SK-N-SH (cell line): ENCODE measurements around the gene TP53BP1. TPM values are rescaled to one million over a fixed set of nuclear protein-coding genes. Genes with fewer than 3 reads are reported as not detected.
A peak's percentile ranks its signal among the peaks of the same experiment; 100 is the strongest.

Experiments
- CTCF ChIA-PET: fragments of 300-600, 350-600 bp; formaldehyde crosslinking; extraction: SDS; loops from one replicate; lab custom pipeline; 2021; lab: Yijun Ruan, JAX
- POLR2A ChIA-PET: fragments of 350-600 bp; sonication (Branson Sonifier 250); formaldehyde crosslinking; extraction: SDS; loops from one replicate; lab custom pipeline; 2020; ENCODE audit warnings: antibody characterized with exemption, inconsistent platforms; lab: Yijun Ruan, JAX
- DNase-seq: peaks from one replicate; pipeline ENCODE4 v3.0.0; 2012
- H2AFZ ChIP-seq: fragments of 200-600 bp; sonication (generic); 2 replicates; pipeline ENCODE4 v1.8.1; 2016; ENCODE audit warnings: antibody characterized with exemption, mild to moderate bottlenecking, low read depth
- H3F3A ChIP-seq: fragments of 200-600 bp; sonication (generic); replicated peaks from 2 replicates; pipeline ENCODE3; 2016; ENCODE audit warnings: antibody characterized with exemption, mild to moderate bottlenecking; ENCODE audit not compliant: insufficient read depth
- H3K27ac ChIP-seq, 2 experiments: fragments of 200-500 bp in 1 of 2; fragments of 200-600 bp in 1 of 2; sonication (Bioruptor generic) in 1 of 2; sonication (generic), shearing (Covaris generic) in 1 of 2; 2 replicates each; pipeline versions ENCODE4 v1.5.1 to v1.6.1; 2014 to 2016; ENCODE audit warnings: low read depth in 2 of 2, inconsistent platforms in 1 of 2, low read length in 1 of 2, mild to moderate bottlenecking in 1 of 2, mixed read lengths in 1 of 2
- H3K27me3 ChIP-seq: fragments of 200-600 bp; sonication (generic), shearing (Covaris generic); 2 replicates; pipeline ENCODE4 v1.6.1; 2016; ENCODE audit warnings: mixed run types; ENCODE audit not compliant: insufficient read depth
- H3K36me3 ChIP-seq, 2 experiments: fragments of 200-500 bp in 1 of 2; fragments of 200-600 bp in 1 of 2; sonication (Bioruptor generic) in 1 of 2; sonication (generic) in 1 of 2; replicated peaks in 1 of 2; 2 replicates each; pipeline versions ENCODE3 to v1.5.1; 2014 to 2016; ENCODE audit warnings: low read length in 1 of 2, mild to moderate bottlenecking in 1 of 2; ENCODE audit not compliant: insufficient read depth in 2 of 2, control insufficient read depth in 1 of 2
- H3K4me1 ChIP-seq, 2 experiments: fragments of 200-500 bp in 1 of 2; fragments of 200-600 bp in 1 of 2; sonication (Bioruptor generic) in 1 of 2; sonication (generic), shearing (Covaris generic) in 1 of 2; 2 replicates each; pipeline versions ENCODE4 v1.5.1 to v1.6.1; 2014 to 2016; ENCODE audit warnings: low read depth in 1 of 2, low read length in 1 of 2, mixed run types in 1 of 2; ENCODE audit not compliant: insufficient read depth in 2 of 2, control insufficient read depth in 1 of 2
- H3K4me2 ChIP-seq: fragments of 200-600 bp; sonication (generic), shearing (Covaris generic); 2 replicates; pipeline ENCODE4 v1.6.1; 2017; ENCODE audit warnings: mixed run types
- H3K4me3 ChIP-seq, 2 experiments: fragments of 200-500 bp in 1 of 2; fragments of 200-600 bp in 1 of 2; sonication (Bioruptor generic) in 1 of 2; sonication (generic), shearing (Covaris generic) in 1 of 2; 2 replicates each; pipeline versions ENCODE4 v1.5.1 to v1.8.1; 2014 to 2016; ENCODE audit warnings: low read depth in 2 of 2, inconsistent platforms in 1 of 2, low read length in 1 of 2, mild to moderate bottlenecking in 1 of 2, mixed read lengths in 1 of 2, moderate library complexity in 1 of 2
- H3K79me2 ChIP-seq: fragments of 200-600 bp; sonication (generic); 2 replicates; pipeline ENCODE4 v1.8.1; 2017; ENCODE audit warnings: mild to moderate bottlenecking; ENCODE audit not compliant: insufficient read depth
- H3K9ac ChIP-seq: fragments of 200-600 bp; sonication (generic); 2 replicates; pipeline ENCODE4 v1.6.1; 2017; ENCODE audit warnings: mixed run types
- H3K9me2 ChIP-seq: fragments of 200-600 bp; sonication (generic); 2 replicates; pipeline ENCODE4 v1.6.1; 2017; ENCODE audit warnings: mixed run types
- H3K9me3 ChIP-seq: fragments of 200-600 bp; sonication (generic); 2 replicates; pipeline ENCODE4 v1.6.1; 2017; ENCODE audit warnings: mixed run types, mild to moderate bottlenecking, moderate library complexity
- H4K20me1 ChIP-seq: fragments of 200-600 bp; sonication (generic); 2 replicates; pipeline ENCODE4 v1.6.1; 2017; ENCODE audit warnings: mild to moderate bottlenecking, mixed run types; ENCODE audit not compliant: insufficient read depth
- FOSL2 ChIP-seq: IDR thresholded peaks from 2 replicates; pipeline ENCODE4 v1.4.0; 2012; ENCODE audit warnings: low read depth, mild to moderate bottlenecking, moderate library complexity, borderline replicate concordance
- MEF2A ChIP-seq: IDR thresholded peaks from 2 replicates; pipeline ENCODE4 v1.4.0; 2012; ENCODE audit warnings: low read depth, borderline replicate concordance
- MXI1 ChIP-seq: IDR thresholded peaks from 2 replicates; pipeline ENCODE4 v1.6.1; 2012; ENCODE audit warnings: mild to moderate bottlenecking, low read depth, low read length, improper control_type of control experiment
- REST ChIP-seq: IDR thresholded peaks from 2 replicates; pipeline ENCODE4 v1.6.1; 2012; ENCODE audit warnings: mild to moderate bottlenecking, low read depth, low read length, moderate library complexity
- SMC3 ChIP-seq: IDR thresholded peaks from 2 replicates; pipeline ENCODE4 v1.6.1; 2012; ENCODE audit warnings: low read depth, low read length, improper control_type of control experiment
- TCF12 ChIP-seq: IDR thresholded peaks from 2 replicates; pipeline ENCODE4 v1.4.0; 2012
- WGBS: methylation state at CpG from one replicate; pipeline ENCODE4 v1.1.6; 2017; ENCODE audit warnings: low lambda C conversion rate; 5-methylcytosine and 5-hydroxymethylcytosine counted together
- polyA plus RNA-seq, 3 experiments: library from polyadenylated mRNA; depleted of rRNA; stranded (reverse); fragments of >200 nt; gene quantifications; 2 replicates each; pipeline ENCODE4 v1.2.3, GENCODE V29; 2012
- TF ChIP-seq, protein P1 (sequence below): IDR thresholded peaks from 2 replicates; pipeline ENCODE4 v1.4.0; 2012; ENCODE audit warnings: low read depth, borderline replicate concordance
- TF ChIP-seq, protein P2 (sequence below): fragments of 150-350 bp; IDR thresholded peaks from 2 replicates; pipeline ENCODE4 v1.6.1; 2017; ENCODE audit warnings: antibody characterized with exemption, low read length, low read depth, borderline replicate concordance

The TP53BP1 gene
- polyA plus RNA-seq, 1 of the 3 experiments (the other 2 are of a cell fraction): 27.1 TPM

DNA sequence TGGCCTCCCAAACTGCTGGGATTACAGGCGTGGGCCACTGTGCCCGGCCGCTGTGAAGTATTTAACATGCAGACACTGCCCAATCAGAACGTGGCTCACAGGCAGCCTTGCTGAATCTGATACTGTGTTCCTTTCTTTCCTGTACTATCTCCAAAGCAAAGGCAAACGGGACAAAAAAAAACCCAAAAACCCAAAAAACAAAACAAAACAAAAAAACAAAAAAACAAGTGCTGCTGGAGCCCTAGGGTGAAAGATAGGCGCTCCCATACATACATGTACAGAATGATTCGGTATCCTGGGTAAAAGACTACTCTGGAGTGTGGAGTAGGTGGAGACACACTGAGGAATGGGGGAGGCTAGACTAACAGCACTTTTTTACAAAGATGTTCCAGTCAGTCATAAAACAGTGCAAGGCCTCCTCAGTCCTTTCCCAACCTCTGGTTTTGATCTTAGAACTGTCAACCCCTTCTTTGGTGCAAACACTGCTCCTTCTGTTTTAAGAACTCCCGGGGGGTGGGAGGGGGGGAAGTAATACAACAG is 16.8 kb upstream of the TP53BP1 start:
- DNase-seq: no peak
- peak overlapping the region; percentile 88 for H3K9ac ChIP-seq
- no peak for TF ChIP-seq REST
- TF ChIP-seq, protein P1, sequence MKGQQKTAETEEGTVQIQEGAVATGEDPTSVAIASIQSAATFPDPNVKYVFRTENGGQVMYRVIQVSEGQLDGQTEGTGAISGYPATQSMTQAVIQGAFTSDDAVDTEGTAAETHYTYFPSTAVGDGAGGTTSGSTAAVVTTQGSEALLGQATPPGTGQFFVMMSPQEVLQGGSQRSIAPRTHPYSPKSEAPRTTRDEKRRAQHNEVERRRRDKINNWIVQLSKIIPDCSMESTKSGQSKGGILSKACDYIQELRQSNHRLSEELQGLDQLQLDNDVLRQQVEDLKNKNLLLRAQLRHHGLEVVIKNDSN: no peak
- TF ChIP-seq TCF12: no peak
- no peak for TF ChIP-seq FOSL2
- TF ChIP-seq SMC3: no peak
- no peaks in the 10 kb centered on the region for H3K36me3 ChIP-seq
- no peaks in the 10 kb centered on the region for H4K20me1 ChIP-seq
- H3K27ac ChIP-seq: peak overlapping the region; percentile 95 to 99
- H3K4me3 ChIP-seq: peak overlapping the region; percentile 55 to 75
- 15% methylated on average over 8 of the region's 8 CpGs for WGBS
- peaks cover 11% of the 10 kb centered on the region for H3F3A ChIP-seq
- no peaks in the 10 kb centered on the region for H3K9me2 ChIP-seq
- peaks cover 6% of the 10 kb centered on the region; the same call in 1 of the 2 replicates for H3K79me2 ChIP-seq
- ChIA-PET POLR2A (interaction anchor here (1.5 to 2.5 kb wide), 3 partner anchors 16 to 68 kb away, joined by 4 to 32 read pairs (median 9); partner anchors contain the start of gene TP53BP1), CTCF (interaction anchor here (1.1 to 4.6 kb wide), 4 partner anchors 12 to 39 kb away, joined by 3 to 35 read pairs (median 12); partner anchors contain the start of gene TP53BP1)
- no peaks in the 10 kb centered on the region for H3K9me3 ChIP-seq
- H3K4me1 ChIP-seq: peaks cover 15 to 29% of the 10 kb centered on the region in 2 experiments
- H3K4me2 ChIP-seq: peak overlapping the region; percentile 85
- no peaks in the 10 kb centered on the region for H3K27me3 ChIP-seq
- peak overlapping the region; percentile 84; the same call in 1 of the 2 replicates for H2AFZ ChIP-seq

DNA sequence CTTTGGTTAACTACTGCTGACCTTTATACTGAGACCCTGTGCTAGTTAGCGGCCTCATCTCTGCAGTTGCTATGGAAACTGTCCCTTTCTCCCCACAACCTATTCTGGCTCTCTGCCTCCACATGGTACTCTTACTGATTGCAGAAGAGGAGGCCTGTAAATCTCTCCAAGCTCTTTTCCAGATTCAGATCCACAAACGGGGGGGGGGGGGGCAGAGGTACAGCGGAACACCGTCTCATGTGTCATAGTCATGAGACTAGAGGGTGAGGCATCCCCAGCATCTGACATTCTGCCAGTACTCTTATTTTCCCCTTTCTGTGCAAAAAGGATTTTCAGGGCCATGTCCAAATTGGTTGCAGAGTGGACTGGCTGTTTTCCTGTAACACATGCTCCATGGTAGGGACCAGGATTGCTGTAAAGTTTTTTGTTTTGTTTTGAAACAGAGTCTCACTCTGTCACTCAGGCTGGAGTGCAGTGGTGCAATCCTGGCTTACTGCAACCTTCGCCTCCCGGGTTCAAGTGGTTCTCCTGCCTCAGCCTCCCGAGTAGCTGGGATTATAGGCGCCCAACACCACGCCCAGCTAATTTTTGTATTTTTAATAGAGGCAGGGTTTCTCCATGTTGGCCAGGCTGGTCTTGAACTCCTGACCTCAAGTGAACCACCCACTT is 16.2 kb upstream of the TP53BP1 start:
- Histone ChIP-seq H3K9ac (peak overlapping the region; percentile 88), H4K20me1 (no peaks in the 10 kb centered on the region), H3K9me2 (no peaks in the 10 kb centered on the region), H3K9me3 (no peaks in the 10 kb centered on the region), H3K4me3 (peak overlapping the region; percentile 55 to 75), H3K4me2 (peak overlapping the region; percentile 85), H3F3A (peaks cover 11% of the 10 kb centered on the region), H2AFZ (peak overlapping the region; percentile 84; the same call in 1 of the 2 replicates), H3K27me3 (no peaks in the 10 kb centered on the region), H3K36me3 (no peaks in the 10 kb centered on the region), H3K27ac (peak overlapping the region; percentile 95 to 99), H3K79me2 (peaks cover 6% of the 10 kb centered on the region; the same call in 1 of the 2 replicates), H3K4me1 (peaks cover 15 to 26% of the 10 kb centered on the region in 2 experiments)
- WGBS: 54% methylated on average over 7 of the region's 9 CpGs
- POLR2A ChIA-PET: no interaction called here
- CTCF ChIA-PET: interaction anchor here (1.7 to 4.6 kb wide), 3 partner anchors 15 to 133 kb away, joined by 4 to 35 read pairs (median 19); partner anchors contain the start of gene TP53BP1
- peak; percentile 47 for DNase-seq
- TF ChIP-seq, protein P2, sequence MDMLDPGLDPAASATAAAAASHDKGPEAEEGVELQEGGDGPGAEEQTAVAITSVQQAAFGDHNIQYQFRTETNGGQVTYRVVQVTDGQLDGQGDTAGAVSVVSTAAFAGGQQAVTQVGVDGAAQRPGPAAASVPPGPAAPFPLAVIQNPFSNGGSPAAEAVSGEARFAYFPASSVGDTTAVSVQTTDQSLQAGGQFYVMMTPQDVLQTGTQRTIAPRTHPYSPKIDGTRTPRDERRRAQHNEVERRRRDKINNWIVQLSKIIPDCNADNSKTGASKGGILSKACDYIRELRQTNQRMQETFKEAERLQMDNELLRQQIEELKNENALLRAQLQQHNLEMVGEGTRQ: no peak
- TF ChIP-seq MEF2A (no peak), MXI1 (peak; percentile 88)
- TF ChIP-seq, protein P1: no peak
